K562 (cell line): ENCODE measurements around the gene PRAC2. TPM values are rescaled to one million over a fixed set of nuclear protein-coding genes. Genes with fewer than 3 reads are reported as not detected.

Source experiments
- ATAC-seq: fragments of 200-7000 bp; cut with Tn5 transposase; 3 replicates; pipeline ENCODE4 v1.9.1; 2020; ENCODE audit warnings: moderate library complexity
- BruUV-seq: library from RNA; stranded (reverse); fragments of 400-500 nt; replicated peaks from 2 replicates; lab custom pipeline; 2021; lab: Mats Ljungman, UMichigan
- CTCF ChIA-PET: fragments of 300-600 bp; formaldehyde crosslinking; extraction: SDS; loops from one replicate; lab custom pipeline; 2021; ENCODE audit warnings: low intra/inter-chr PET ratio; lab: Yijun Ruan, JAX
- POLR2A ChIA-PET: fragments of 300-600, 350-650 bp; sonication (Branson Sonifier 250); formaldehyde crosslinking; extraction: SDS; loops from one replicate; lab custom pipeline; 2021; ENCODE audit warnings: antibody characterized with exemption, inconsistent platforms; lab: Yijun Ruan, JAX
- DNase-seq, 4 experiments: peaks; one replicate each; pipeline versions ENCODE4 v3.0.0 to v3.0.0-alpha.2; 2011 to 2018; ENCODE audit warnings: low spot score in 3 of 4, mixed read lengths in 3 of 4; ENCODE audit errors: extremely low read depth in 1 of 4
- FAIRE-seq: peaks from 2 replicates; lab custom pipeline; 2011; peaks lifted over from hg19 to GRCh38; lab: Jason Lieb, UNC
- H2AFZ ChIP-seq: 2 replicates; pipeline ENCODE4 v1.6.0; 2011; ENCODE audit warnings: low read depth, low read length, control low read depth, inconsistent platforms
- H3K27ac ChIP-seq: fragments of 200-600 bp; 3 replicates; pipeline ENCODE4 v1.8.0; 2011; ENCODE audit warnings: low read depth, mild to moderate bottlenecking, control low read depth, inconsistent platforms, low read length, moderate library complexity, mixed read lengths; ENCODE audit errors: extremely low read depth
- H3K27me3 ChIP-seq, 2 experiments: fragments of 300-600 bp in 1 of 2; 2 replicates in 1 of 2; 3 replicates in 1 of 2; pipeline versions ENCODE4 v1.6.0 to v1.8.0; 2011; ENCODE audit warnings: inconsistent platforms in 2 of 2, low read length in 2 of 2, mild to moderate bottlenecking in 1 of 2, mixed read lengths in 1 of 2, moderate library complexity in 1 of 2; ENCODE audit not compliant: control insufficient read depth in 2 of 2, insufficient read depth in 2 of 2
- H3K36me3 ChIP-seq: fragments of 300-600 bp; 3 replicates; pipeline ENCODE4 v1.8.0; 2011; ENCODE audit warnings: mild to moderate bottlenecking, low read length, inconsistent platforms; ENCODE audit not compliant: control insufficient read depth, insufficient read depth
- H3K4me1 ChIP-seq, 2 experiments: fragments of 200-600 bp in 1 of 2; replicated peaks in 1 of 2; 2 replicates in 1 of 2; 3 replicates in 1 of 2; pipeline versions ENCODE4 v1.5.1 to v1.8.0; 2011; ENCODE audit warnings: inconsistent platforms in 2 of 2, low read length in 2 of 2, mild to moderate bottlenecking in 1 of 2, mixed read lengths in 1 of 2, moderate library complexity in 1 of 2; ENCODE audit not compliant: control insufficient read depth in 2 of 2, insufficient read depth in 2 of 2
- H3K4me2 ChIP-seq: 2 replicates; pipeline ENCODE4 v1.6.1; 2011; ENCODE audit warnings: low read length, control low read depth, inconsistent platforms, mixed read lengths; ENCODE audit not compliant: insufficient read depth
- H3K4me3 ChIP-seq: fragments of 200-600 bp; sonication (generic), shearing (Covaris generic); 2 replicates; pipeline ENCODE4 v1.5.1; 2016; ENCODE audit warnings: control low read depth, inconsistent platforms
- H3K79me2 ChIP-seq: fragments of 200-600 bp; 3 replicates; pipeline ENCODE4 v1.8.0; 2011; ENCODE audit warnings: low read length, inconsistent platforms; ENCODE audit not compliant: control insufficient read depth, insufficient read depth
- H3K9ac ChIP-seq, 2 experiments: 2 replicates each; pipeline versions ENCODE4 v1.6.0 to v1.6.1; 2011; ENCODE audit warnings: low read depth in 2 of 2, low read length in 2 of 2, control low read depth in 1 of 2, inconsistent platforms in 1 of 2, mild to moderate bottlenecking in 1 of 2, mixed read lengths in 1 of 2; ENCODE audit not compliant: insufficient read depth in 1 of 2
- H3K9me1 ChIP-seq: one replicate; pipeline ENCODE4 v1.6.0; 2011; ENCODE audit warnings: inconsistent platforms, mild to moderate bottlenecking, low read length, moderate library complexity; ENCODE audit not compliant: control insufficient read depth, insufficient read depth
- H3K9me3 ChIP-seq: replicated peaks from 2 replicates; pipeline ENCODE4 v1.5.1; 2011; ENCODE audit warnings: low read depth, low read length, inconsistent platforms; ENCODE audit not compliant: control insufficient read depth, insufficient read depth
- H4K20me1 ChIP-seq: replicated peaks from 2 replicates; pipeline ENCODE4 v1.6.1; 2011; ENCODE audit warnings: low read length, inconsistent platforms, mixed read lengths; ENCODE audit not compliant: control insufficient read depth, insufficient read depth
- CSDE1 ChIP-seq, 2 experiments: fragments of 450-650 bp; IDR thresholded peaks; 2 replicates each; pipeline ENCODE4 v1.6.1; 2016; ENCODE audit warnings: mild to moderate bottlenecking in 1 of 2
- HSF4 ChIP-seq: fragments of 250-450 bp; sonication (Bioruptor Pico); IDR thresholded peaks from 2 replicates; pipeline ENCODE4 v2.1.2; 2022; ENCODE audit warnings: mild to moderate bottlenecking, moderate library complexity, borderline replicate concordance
- LEF1 ChIP-seq: fragments of 450-650 bp; IDR thresholded peaks from 2 replicates; pipeline ENCODE4 v1.6.1; 2016; ENCODE audit warnings: mild to moderate bottlenecking
- MCM3 ChIP-seq: fragments of 450-650 bp; IDR thresholded peaks from 2 replicates; pipeline ENCODE4 v1.6.1; 2016
- NR2F6 ChIP-seq: fragments of 450-650 bp; formaldehyde crosslinking; IDR thresholded peaks from 2 replicates; pipeline ENCODE4 v1.4.0; 2020; ENCODE audit warnings: mild to moderate bottlenecking
- NUFIP1 ChIP-seq: fragments of 450-650 bp; IDR thresholded peaks from 2 replicates; pipeline ENCODE4 v1.6.1; 2018; ENCODE audit not compliant: partially characterized antibody
- RBFOX2 ChIP-seq: fragments of 200-400 bp; formaldehyde crosslinking; IDR thresholded peaks from 2 replicates; pipeline ENCODE4 v1.6.1; 2017; ENCODE audit warnings: low read depth, mild to moderate bottlenecking, low read length, moderate library complexity
- RREB1 ChIP-seq: fragments of 250-450 bp; sonication (Bioruptor Pico); IDR thresholded peaks from 2 replicates; pipeline ENCODE4 v1.4.0; 2020
- TEAD4 ChIP-seq, 2 experiments: sonication (generic) in 1 of 2; formaldehyde crosslinking in 1 of 2; IDR thresholded peaks; 2 replicates each; pipeline versions ENCODE4 v1.6.1 to v1.8.0; 2012 to 2022; ENCODE audit warnings: borderline replicate concordance in 1 of 2, inconsistent platforms in 1 of 2, low read length in 1 of 2, mild to moderate bottlenecking in 1 of 2, missing genetic modification reagents in 1 of 2
- ZNF696 ChIP-seq: fragments of 250-450 bp; sonication (Bioruptor Pico); conservative IDR thresholded peaks from 2 replicates; pipeline ENCODE4 v1.4.0; 2020; ENCODE audit warnings: mild to moderate bottlenecking, moderate library complexity
- WGBS: fragments of 100-300 bp; shearing (Covaris generic); methylation state at CpG from one replicate; pipeline ENCODE4 v1.1.6; 2016; ENCODE audit warnings: low coverage, mixed read lengths; ENCODE audit not compliant: insufficient coverage; ENCODE audit errors: missing lambda C conversion rate; 5-methylcytosine and 5-hydroxymethylcytosine counted together
- in situ Hi-C: fragments of 300-500 bp; cut with MboI; formaldehyde crosslinking; loops from 4 replicates; pipeline ENCODE4 v1.15.0; 2018; ENCODE audit warnings: inconsistent platforms, mixed read lengths
- intact Hi-C: fragments of 100-400 bp; cut with micrococcal nuclease; formaldehyde crosslinking; loops from 2 replicates; pipeline ENCODE4 v1.14.2; 2022
- polyA plus RNA-seq, 8 experiments: library from polyadenylated mRNA; depleted of rRNA in 4 of 8; stranded (reverse) in 5 of 8; unstranded in 3 of 8; fragments of >200 nt; fragmentation: Nextera tagmentation in 2 of 8; fragmentation: Illumina TruSeq in 1 of 8; extraction: Ambion mirVana in 2 of 8; extraction: Trizol in 1 of 8; gene quantifications; 2 replicates each; pipeline versions ENCODE4 v1.2.1 to v1.2.3, GENCODE V29; 2011 to 2014; ENCODE audit warnings: inconsistent platforms in 1 of 8, missing spikeins in 1 of 8
- total RNA-seq, 7 experiments: library from RNA; depleted of rRNA in 6 of 7; stranded (reverse); fragments of >200 nt in 6 of 7; fragmentation: Illumina TruSeq in 2 of 7; extraction: Trizol in 2 of 7; gene quantifications; 2 replicates each; pipeline versions ENCODE4 v1.2.1 to v1.2.3, GENCODE V29; 2011 to 2021; ENCODE audit warnings: low replicate concordance in 1 of 7

Gene PRAC2
- total and polyA plus RNA-seq, 9 of the 15 experiments (the other 6 are each of a cell fraction or from before 2014, with no cell fraction given), result not detected

GRCh38 chr17:48759288-48759687, 36.3 kb downstream of the PRAC2 start (continued):
- TF ChIP-seq TEAD4 (IDR thresholded peaks at IDR 0.05; ENCODE audit: low read length), result no peak
- TF ChIP-seq TEAD4 (CRISPR knock-in tag; IDR thresholded peaks at IDR 0.05; ENCODE audit: borderline replicate concordance), result no peak

- H3K9ac ChIP-seq, result no peak overlapping the region
- ChIA-PET CTCF (no interaction called here), POLR2A (interaction anchor here (0.6 to 1.9 kb wide), 2 partner anchors 9 to 135 kb away, joined by 3 to 10 read pairs; no protein-coding TSS in a partner anchor)
- no peak overlapping the region for H3K27ac ChIP-seq
- no peaks in the 10 kb centered on the region for H3K4me1 ChIP-seq
- no peak overlapping the region for H2AFZ ChIP-seq
- H3K4me3 ChIP-seq, result no peak overlapping the region
- DNase-seq (no peak), ATAC-seq (no peak), FAIRE-seq (no peak)
- no peaks in the 10 kb centered on the region for H4K20me1 ChIP-seq
- H3K9me1 ChIP-seq, result no peaks in the 10 kb centered on the region
- no peaks in the 10 kb centered on the region for H3K9me3 ChIP-seq
- BruUV-seq, result no TSS peak
- no peaks in the 10 kb centered on the region for H3K36me3 ChIP-seq
- H3K27me3 ChIP-seq, result peaks cover 40 to 45% of the 10 kb centered on the region in 2 experiments
- no peak overlapping the region for H3K4me2 ChIP-seq
- no peaks in the 10 kb centered on the region for H3K79me2 ChIP-seq
- in situ Hi-C loops (no loop called here), intact Hi-C loops (no loop called here)
- TF ChIP-seq RBFOX2 (no peak), ZNF696 (CRISPR knock-in tag) (no peak)
- 0% methylated on average over 4 of the region's 4 CpGs for WGBS
Observed at GRCh38 chr17:48760411-48760810, 37.4 kb downstream of the PRAC2 start.

- no peak overlapping the region for H3K4me2 ChIP-seq
- H3K27me3 ChIP-seq, result peaks cover 32 to 42% of the 10 kb centered on the region in 2 experiments; a peak in 4 of 5 replicates
- no peaks in the 10 kb centered on the region for H3K79me2 ChIP-seq
- H3K36me3 ChIP-seq, result no peaks in the 10 kb centered on the region
- H4K20me1 ChIP-seq, result no peaks in the 10 kb centered on the region
- ATAC-seq (no peak), DNase-seq (no peak), FAIRE-seq (no peak)
- in situ Hi-C loops, result no loop called here
- BruUV-seq, result no TSS peak
- ChIA-PET CTCF (no interaction called here), POLR2A (interaction anchor here (1.9 kb wide), 1 partner anchor 10 kb away, joined by 10 read pairs; no protein-coding TSS in a partner anchor)
- H2AFZ ChIP-seq, result no peak overlapping the region
- H3K4me3 ChIP-seq, result no peak overlapping the region
- intact Hi-C loops, result no loop called here
- H3K9me1 ChIP-seq, result no peaks in the 10 kb centered on the region
- 3% methylated on average over 6 of the region's 6 CpGs for WGBS
- H3K4me1 ChIP-seq, result no peaks in the 10 kb centered on the region
- no peak overlapping the region for H3K9ac ChIP-seq
- H3K27ac ChIP-seq, result no peak overlapping the region
- H3K9me3 ChIP-seq, result no peaks in the 10 kb centered on the region
- TF ChIP-seq MCM3, result no peak
- no peak for TF ChIP-seq NR2F6 (CRISPR knock-in tag)
- no peak for TF ChIP-seq RREB1 (CRISPR knock-in tag)
- no peak for TF ChIP-seq NUFIP1
- TF ChIP-seq LEF1, result no peak
- no peak for TF ChIP-seq HSF4
- no peak for TF ChIP-seq CSDE1 (IDR thresholded peaks at IDR 0.05)
Observed at GRCh38 chr17:48761114-48761513, 38.1 kb downstream of the PRAC2 start.
